Endothelial cell of umbilical vein (primary cell): ENCODE data around the gene SETBP1. TPM values are rescaled to one million over a fixed set of nuclear protein-coding genes. Genes with fewer than 3 reads are reported as not detected.

Experiments used
- BruUV-seq: library from RNA; stranded (reverse); fragments of 400-500 nt; replicated peaks from 2 replicates; lab custom pipeline; 2021; lab: Mats Ljungman, UMichigan
- CTCF ChIA-PET: fragments of 300-600, 350-600 bp; sonication (Branson Sonifier 250); formaldehyde crosslinking; loops from one replicate; lab custom pipeline; 2021; ENCODE audit warnings: antibody characterized with exemption, inconsistent platforms; lab: Charles Lee
- POLR2A ChIA-PET: fragments of 300-600, 350-600 bp; sonication (Branson Sonifier 250); formaldehyde crosslinking; loops from one replicate; lab custom pipeline; 2021; ENCODE audit warnings: antibody characterized with exemption, inconsistent platforms; lab: Charles Lee
- DNase-seq: peaks from one replicate; pipeline ENCODE4 v3.0.0-alpha.2; 2011; ENCODE audit warnings: low read depth, low spot score
- FAIRE-seq: peaks from 2 replicates; lab custom pipeline; 2011; peaks lifted over from hg19 to GRCh38; lab: Jason Lieb, UNC
- H2AFZ ChIP-seq: 2 replicates; pipeline ENCODE4 v1.6.0; 2012; ENCODE audit warnings: low read depth, low read length, control low read depth, inconsistent platforms
- H3K27ac ChIP-seq: 2 replicates; pipeline ENCODE4 v1.5.1; 2011; ENCODE audit warnings: low read depth, mild to moderate bottlenecking, control low read depth, low read length, moderate library complexity; ENCODE audit not compliant: insufficient read depth
- H3K27me3 ChIP-seq, 2 experiments: 2 replicates each; pipeline versions ENCODE4 v1.6.0 to v1.6.1; 2011; ENCODE audit warnings: low read length in 2 of 2, mixed read lengths in 1 of 2; ENCODE audit not compliant: control insufficient read depth in 2 of 2, insufficient read depth in 2 of 2
- H3K36me3 ChIP-seq, 2 experiments: 2 replicates in 1 of 2; 3 replicates in 1 of 2; pipeline ENCODE4 v1.5.1; 2011; ENCODE audit warnings: low read length in 2 of 2, mild to moderate bottlenecking in 1 of 2, moderate library complexity in 1 of 2; ENCODE audit not compliant: control insufficient read depth in 2 of 2, insufficient read depth in 2 of 2; ENCODE audit errors: extremely low read depth in 1 of 2
- H3K4me1 ChIP-seq: 3 replicates; pipeline ENCODE4 v1.5.1; 2011; ENCODE audit warnings: mild to moderate bottlenecking, low read length; ENCODE audit not compliant: control insufficient read depth, insufficient read depth; ENCODE audit errors: extremely low read depth
- H3K4me2 ChIP-seq: 2 replicates; pipeline ENCODE4 v1.6.1; 2011; ENCODE audit warnings: low read length, control low read depth, mixed read lengths; ENCODE audit not compliant: insufficient read depth
- H3K4me3 ChIP-seq, 3 experiments: fragments of 200-600 bp in 1 of 3; sonication (generic), shearing (Covaris generic) in 1 of 3; replicated peaks in 1 of 3; 2 replicates each; pipeline ENCODE4 v1.5.1; 2011 to 2016; ENCODE audit warnings: control low read depth in 3 of 3, low read length in 3 of 3, mild to moderate bottlenecking in 2 of 3, inconsistent platforms in 1 of 3, low read depth in 1 of 3, moderate library complexity in 1 of 3; ENCODE audit not compliant: insufficient read depth in 1 of 3
- H3K79me2 ChIP-seq: 2 replicates; pipeline ENCODE4 v1.6.0; 2012; ENCODE audit warnings: low read length, inconsistent platforms; ENCODE audit not compliant: control insufficient read depth, insufficient read depth
- H3K9ac ChIP-seq: replicated peaks from 2 replicates; pipeline ENCODE3; 2011; ENCODE audit warnings: low read length, control low read depth; ENCODE audit not compliant: insufficient read depth; ENCODE audit errors: extremely low read depth
- H3K9me1 ChIP-seq: replicated peaks from 3 replicates; pipeline ENCODE4 v1.6.0; 2011; ENCODE audit warnings: mild to moderate bottlenecking, low read length; ENCODE audit not compliant: control insufficient read depth, insufficient read depth; ENCODE audit errors: extremely low read depth
- H3K9me3 ChIP-seq: replicated peaks from 2 replicates; pipeline ENCODE4 v1.5.1; 2012; ENCODE audit warnings: low read length, inconsistent platforms; ENCODE audit not compliant: control insufficient read depth, insufficient read depth
- H4K20me1 ChIP-seq: replicated peaks from 2 replicates; pipeline ENCODE3; 2011; ENCODE audit warnings: mild to moderate bottlenecking, low read length; ENCODE audit not compliant: control insufficient read depth, insufficient read depth; ENCODE audit errors: extremely low read depth
- CTCF ChIP-seq, 2 donors: IDR thresholded peaks; 1 replicate in 1 of 2; 2 replicates in 1 of 2; pipeline ENCODE4 v1.5.1; 2011; ENCODE audit warnings: low read length in 2 of 2, mild to moderate bottlenecking in 2 of 2, moderate library complexity in 2 of 2, control low read depth in 1 of 2, inconsistent platforms in 1 of 2, low read depth in 1 of 2; ENCODE audit not compliant: insufficient read depth in 1 of 2; ENCODE audit errors: extremely low read depth in 1 of 2
- EZH2 ChIP-seq: IDR thresholded peaks from 2 replicates; pipeline ENCODE4 v1.6.1; 2012; ENCODE audit warnings: borderline replicate concordance, low read depth, mild to moderate bottlenecking, moderate library complexity, low read length, inconsistent platforms; ENCODE audit not compliant: severe bottlenecking
- FOS ChIP-seq: IDR thresholded peaks from 2 replicates; pipeline ENCODE4 v1.6.1; 2011; ENCODE audit warnings: mild to moderate bottlenecking, low read length, moderate library complexity, borderline replicate concordance; ENCODE audit not compliant: insufficient read depth
- GATA2 ChIP-seq: IDR thresholded peaks from 2 replicates; pipeline ENCODE4 v1.7.0; 2011; ENCODE audit warnings: low read depth, mild to moderate bottlenecking, moderate library complexity, mixed read lengths, low read length; ENCODE audit not compliant: insufficient read length, insufficient read depth
- JUN ChIP-seq: IDR thresholded peaks from 2 replicates; pipeline ENCODE4 v1.6.1; 2011; ENCODE audit warnings: borderline replicate concordance, low read depth; ENCODE audit not compliant: insufficient read length, insufficient read depth
- MAX ChIP-seq: IDR thresholded peaks from 2 replicates; pipeline ENCODE4 v1.6.1; 2011; ENCODE audit not compliant: insufficient read depth, insufficient read length
- MYC ChIP-seq: IDR thresholded peaks from one replicate; pipeline ENCODE4 v1.6.1; 2011; ENCODE audit warnings: mild to moderate bottlenecking, low read depth, low read length
- POLR2A ChIP-seq: IDR thresholded peaks from 2 replicates; pipeline ENCODE4 v1.6.1; 2012; ENCODE audit warnings: low read depth, mild to moderate bottlenecking, control low read depth, low read length
- POLR2AphosphoS5 ChIP-seq: IDR thresholded peaks from 2 replicates; pipeline ENCODE4 v1.6.1; 2012; ENCODE audit warnings: low read depth, mild to moderate bottlenecking, control low read depth, low read length, moderate library complexity; ENCODE audit not compliant: insufficient read depth
- dilution Hi-C: fragments of 300-500 bp; cut with MboI; formaldehyde crosslinking; loops from one replicate; pipeline ENCODE4 v1.15.0; 2019; ENCODE audit warnings: low sequenced_read_pairs; ENCODE audit not compliant: extremely low pct_ligation_motif_present
- intact Hi-C: fragments of 100-400 bp; cut with micrococcal nuclease; formaldehyde crosslinking; loops from one replicate; pipeline ENCODE4 v1.10.0; 2022
- polyA plus RNA-seq, 4 experiments: library from polyadenylated mRNA; depleted of rRNA in 3 of 4; stranded (reverse) in 3 of 4; unstranded in 1 of 4; fragments of >200 nt; gene quantifications; 2 replicates each; pipeline versions ENCODE4 v1.2.1 to v1.2.3, GENCODE V29; 2011 to 2012; ENCODE audit warnings: missing spikeins in 1 of 4
- total RNA-seq: library from RNA; stranded (reverse); gene quantifications from 2 replicates; pipeline ENCODE4 v1.2.3, GENCODE V29; 2021

SETBP1 gene
- total and polyA plus RNA-seq, 2 donors (not counting 3 experiments of a cell fraction or from before 2014, with no cell fraction given), result 0.76 to 3.1 TPM

GRCh38 chr18:44636241-44636640, 44.4 kb upstream of the SETBP1 start:
- H3K9ac ChIP-seq, result no peak overlapping the region
- dilution Hi-C loops, result no loop called here
- CTCF ChIA-PET, result no interaction called here
- no peak overlapping the region for H2AFZ ChIP-seq
- no peaks in the 10 kb centered on the region for H3K9me3 ChIP-seq
- H3K4me2 ChIP-seq, result no peak overlapping the region
- TF ChIP-seq CTCF (IDR thresholded peaks at IDR 0.05; ENCODE audit: extremely low read depth in 1 of 2, insufficient read depth in 1 of 2, low read depth in 1 of 2, low read length in 2 of 2) (no peak), POLR2AphosphoS5 (no peak), MYC (no peak), MAX (no peak), POLR2A (no peak), FOS (no peak), EZH2 (no peak), JUN (no peak), GATA2 (no peak)
- H3K9me1 ChIP-seq, result no peaks in the 10 kb centered on the region
- H3K27me3 ChIP-seq, result no peaks in the 10 kb centered on the region
- FAIRE-seq, result no peak
- H3K4me3 ChIP-seq, result no peak overlapping the region
- H4K20me1 ChIP-seq, result peaks cover 2% of the 10 kb centered on the region
- no peaks in the 10 kb centered on the region for H3K79me2 ChIP-seq
- no peaks in the 10 kb centered on the region for H3K36me3 ChIP-seq
- no peaks in the 10 kb centered on the region for H3K4me1 ChIP-seq
- intact Hi-C loops, result no loop called here
- POLR2A ChIA-PET, result no interaction called here
- no TSS peak for BruUV-seq
- no peak overlapping the region for H3K27ac ChIP-seq
- no peak for DNase-seq
